A172 (cell line): Measurements from ENCODE around the gene OR1M1. TPM values are rescaled to one million over a fixed set of nuclear protein-coding genes. Genes with fewer than 3 reads are reported as not detected.
"Not testable (repeated sequence)": the region's sequence is repeated elsewhere in the genome, so short reads cannot be mapped to it uniquely, and the experiment has no call there.

Experiments
- DNase-seq: peaks from one replicate; pipeline ENCODE4 v3.0.0-alpha.2; 2015; ENCODE audit warnings: low spot score
- total RNA-seq: library from RNA; depleted of rRNA; stranded (reverse); fragments of >200 nt; shearing (Covaris generic); gene quantifications from 2 replicates; pipeline ENCODE4 v1.2.3, GENCODE V29; 2014; rRNA removed

The OR1M1 gene
- total RNA-seq = not detected in 2 replicates

- no peak for DNase-seq
These were observed at the start of gene OR1M1 for GRCh38 chr19:9086761-9087160. OR1M1 (plus strand) TSS chr19:9087061; CDS start chr19:9093245, 6,184 bp downstream.

GRCh38 chr19:9037400-9038062 lies 49.3 kb upstream of the OR1M1 start:
- DNase-seq = no peak

DNA sequence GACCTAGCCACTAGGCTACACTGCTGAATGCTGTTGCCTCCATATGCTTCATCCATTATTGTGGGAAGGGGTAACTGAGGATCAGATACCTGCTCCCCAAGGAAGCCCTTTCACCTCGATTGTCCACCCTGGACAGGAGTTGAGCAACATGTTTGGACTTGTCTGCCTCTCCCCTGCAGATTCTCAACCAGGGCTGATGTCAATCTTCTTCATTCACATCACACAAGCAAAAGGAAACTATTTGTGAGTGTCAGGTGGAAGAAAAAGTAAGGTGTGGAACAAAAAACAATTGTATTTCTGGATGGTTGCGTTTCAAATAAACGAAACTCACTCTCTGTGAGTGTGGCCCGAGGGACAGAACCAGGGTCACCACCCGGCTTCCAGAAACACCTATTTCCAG lies 47.1 kb upstream of the OR1M1 start:
- no peak for DNase-seq

GRCh38 chr19:9040131-9040530 lies 46.7 kb upstream of the OR1M1 start:
- DNase-seq = no peak

DNA sequence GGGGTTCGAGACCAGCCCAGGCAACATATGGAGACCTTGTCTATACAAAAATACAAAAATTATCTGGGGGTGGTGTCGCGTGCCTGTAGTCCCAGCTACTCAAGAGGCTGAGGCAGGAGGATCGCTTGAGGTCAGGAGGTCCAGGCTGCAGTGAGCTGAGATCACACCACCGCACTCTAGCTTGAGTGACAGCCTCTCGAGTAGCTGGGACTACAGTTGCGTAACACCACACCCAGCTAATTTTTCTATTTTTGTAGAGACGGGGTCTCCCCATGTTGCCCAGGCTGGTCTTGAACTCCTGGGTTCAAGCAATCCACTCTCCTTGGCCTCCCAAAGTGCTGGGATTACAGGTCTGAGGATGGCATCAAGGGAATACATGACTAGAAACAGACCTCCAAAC lies 45.8 kb upstream of the OR1M1 start:
- no peak for DNase-seq

GRCh38 chr19:9043524-9043923 lies 43.3 kb upstream of the OR1M1 start:
- DNase-seq = peak; percentile 71

DNA sequence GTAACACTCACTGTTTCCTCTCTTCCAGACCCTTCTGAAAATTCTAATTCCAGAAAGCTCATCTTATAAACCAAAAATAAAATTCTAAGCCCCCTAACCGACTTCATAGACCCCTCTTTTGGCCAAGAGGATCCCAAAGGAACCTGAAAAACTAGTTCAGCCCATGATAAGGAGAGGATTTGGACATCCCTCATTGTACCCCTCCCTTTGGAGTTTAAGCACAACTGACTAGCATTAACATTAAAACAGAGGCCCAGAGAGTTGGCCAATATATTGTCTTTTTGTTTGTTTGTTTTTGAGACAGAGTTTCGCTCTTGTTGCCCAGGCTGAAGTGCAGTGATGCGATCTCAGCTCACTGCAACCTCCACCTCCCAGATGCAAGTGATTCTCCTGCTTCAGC lies 42.4 kb upstream of the OR1M1 start:
- DNase-seq = no peak

- DNase-seq = no peak
These were observed 40.2 kb upstream of the OR1M1 start for GRCh38 chr19:9046694-9047093.

- no peak for DNase-seq
These were observed 34.0 kb upstream of the OR1M1 start for GRCh38 chr19:9052894-9053293.

DNA sequence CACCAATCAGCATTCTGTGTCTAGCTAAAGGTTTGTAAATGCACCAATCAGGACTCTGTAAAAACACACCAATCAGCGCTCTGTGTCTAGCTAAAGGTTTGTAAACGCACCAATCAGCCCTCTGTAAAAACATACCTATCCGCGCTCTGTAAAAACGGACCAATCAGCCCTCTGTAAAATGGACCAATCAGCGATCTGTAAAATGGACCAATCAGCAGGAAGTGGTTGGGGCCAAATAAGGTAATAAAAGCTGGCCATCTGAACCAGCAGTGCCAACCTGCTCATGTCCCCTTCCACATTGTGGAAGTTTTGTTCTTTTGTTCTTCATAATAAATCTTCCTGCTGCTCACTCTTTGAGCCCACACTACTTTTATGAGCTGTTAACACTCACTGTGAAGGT lies 33.2 kb upstream of the OR1M1 start:
- not testable (repeated sequence) for DNase-seq

DNA sequence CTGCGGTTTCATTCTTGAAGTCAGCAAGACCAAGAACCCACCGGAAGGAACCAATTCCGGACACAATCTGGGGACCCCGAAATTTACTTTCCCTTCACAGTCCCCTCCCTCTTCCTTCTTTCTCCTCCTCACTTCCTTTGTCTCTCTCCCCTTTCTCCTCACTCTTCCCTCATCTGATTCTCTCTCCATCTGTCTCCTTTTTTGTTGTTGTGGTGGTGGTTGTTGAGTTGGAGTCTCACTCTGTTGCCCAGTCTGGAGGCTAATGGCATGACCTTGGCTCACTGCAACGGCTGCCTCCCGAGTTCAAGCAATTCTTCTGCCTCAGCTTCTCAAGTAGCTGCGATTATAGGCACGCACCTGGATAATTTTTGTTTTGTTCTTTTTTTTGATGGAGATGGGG lies 32.7 kb upstream of the OR1M1 start:
- DNase-seq = no peak

DNA sequence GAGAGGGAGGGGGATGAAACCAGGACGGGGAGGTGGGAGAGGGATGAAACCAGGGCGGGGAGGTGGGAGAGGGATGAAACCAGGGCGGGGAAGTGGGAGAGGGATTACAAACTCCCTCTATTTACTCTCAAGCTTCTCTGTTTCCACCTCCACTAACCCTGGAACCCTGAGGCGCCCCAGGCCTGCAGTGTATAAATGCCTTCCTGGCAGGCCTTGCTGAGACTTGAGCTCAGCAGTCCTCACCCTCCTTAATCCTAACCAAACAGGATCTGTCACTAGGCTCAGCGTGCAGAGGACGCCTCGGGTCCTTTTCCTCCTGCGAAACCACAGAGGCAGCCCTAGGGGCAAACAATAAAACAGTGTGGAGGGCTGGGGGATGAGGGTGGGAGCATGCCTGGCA lies 32.1 kb upstream of the OR1M1 start:
- no peak for DNase-seq

DNA sequence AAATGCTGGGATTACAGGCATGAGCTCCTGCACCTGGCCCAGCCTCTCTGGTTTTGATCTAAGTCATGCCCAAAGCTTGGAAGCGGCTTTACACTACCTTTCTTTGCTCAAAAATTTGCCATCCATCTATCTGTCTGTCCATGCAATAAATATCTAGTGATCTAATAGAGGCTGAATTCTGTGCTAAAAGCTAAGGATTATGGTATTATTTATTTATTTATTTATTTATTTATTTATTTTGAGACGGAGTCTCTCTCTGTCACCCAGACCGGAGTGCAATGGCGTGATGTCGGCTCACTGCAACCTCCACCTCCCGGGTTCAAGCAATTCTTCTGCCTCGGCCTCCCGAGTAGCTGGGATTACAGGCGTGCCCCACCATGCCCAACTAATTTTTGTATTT lies 30.7 kb upstream of the OR1M1 start:
- not testable (repeated sequence) for DNase-seq

DNA sequence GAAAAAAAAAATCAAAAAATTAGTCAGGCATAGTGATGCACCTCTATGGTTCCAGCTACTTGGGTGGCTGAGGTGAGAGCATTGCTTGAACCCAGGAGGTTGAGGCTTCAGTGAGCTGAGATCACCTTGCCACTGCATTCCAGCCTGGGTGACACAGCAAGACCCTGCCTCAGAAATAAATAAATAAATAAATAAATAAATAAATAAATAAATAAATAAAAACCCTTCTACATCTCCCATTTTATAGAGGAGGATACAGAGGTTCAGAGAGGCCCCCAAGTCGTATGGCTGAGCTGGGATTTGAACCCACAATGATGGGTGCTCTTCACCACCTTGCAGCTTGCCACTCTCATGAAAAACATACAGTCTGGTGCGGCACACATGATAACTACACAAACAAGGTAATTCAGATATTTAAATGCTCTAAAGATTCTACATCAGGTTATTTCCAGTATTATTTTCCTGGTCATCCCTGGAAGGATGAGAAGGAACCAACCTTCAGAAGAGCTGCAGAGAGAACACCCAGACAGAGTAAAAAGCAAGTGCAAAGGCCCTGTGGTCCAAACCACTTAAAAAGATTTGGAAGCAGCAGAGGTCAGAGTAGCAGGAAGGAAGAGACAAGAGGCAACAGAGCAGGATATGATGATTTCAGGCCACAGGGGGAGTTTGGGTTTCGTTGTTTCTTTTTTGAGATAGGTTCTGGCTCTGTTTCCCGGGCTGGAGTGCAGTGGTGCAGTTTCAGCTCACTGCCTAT lies 29.2 kb upstream of the OR1M1 start:
- no peak for DNase-seq

DNA sequence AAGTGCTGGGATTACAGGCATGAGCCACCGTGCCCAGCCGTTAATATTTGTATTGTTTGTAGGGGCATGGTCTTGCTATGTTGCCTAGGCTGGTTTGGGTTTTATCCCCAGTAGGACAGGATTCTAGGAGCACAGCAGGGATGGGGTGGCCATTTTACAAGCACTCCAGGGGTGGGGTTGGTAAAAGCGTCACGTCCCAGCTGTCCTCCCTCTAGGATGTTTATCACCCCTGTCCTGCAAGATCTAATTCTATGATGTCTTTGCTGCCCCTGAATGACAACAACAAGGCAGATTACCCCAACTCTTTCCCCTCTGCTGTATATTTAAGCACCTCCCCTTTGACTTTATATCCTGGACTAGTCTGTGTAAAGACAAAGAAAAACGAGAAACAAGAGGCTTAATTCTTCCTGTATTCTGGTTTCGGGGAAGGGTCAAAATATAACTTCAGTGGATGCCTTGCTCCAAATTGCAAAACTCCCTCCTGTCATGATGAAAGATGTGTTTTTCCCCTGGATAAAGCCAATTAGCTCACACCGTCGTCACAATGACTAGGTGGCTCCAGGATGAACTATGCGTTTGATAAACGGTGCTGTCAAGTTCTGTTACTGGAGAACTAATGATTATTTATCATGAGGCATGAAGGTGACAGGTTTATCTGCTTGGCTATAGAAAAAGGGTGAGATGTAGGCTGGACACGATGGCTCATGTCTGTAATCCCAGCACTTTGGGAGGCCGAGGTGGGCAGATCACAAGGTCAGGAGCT lies 27.8 kb upstream of the OR1M1 start:
- DNase-seq = peak; percentile 91

- no peak for DNase-seq
These were observed 26.1 kb upstream of the OR1M1 start for GRCh38 chr19:9060564-9061340.

DNA sequence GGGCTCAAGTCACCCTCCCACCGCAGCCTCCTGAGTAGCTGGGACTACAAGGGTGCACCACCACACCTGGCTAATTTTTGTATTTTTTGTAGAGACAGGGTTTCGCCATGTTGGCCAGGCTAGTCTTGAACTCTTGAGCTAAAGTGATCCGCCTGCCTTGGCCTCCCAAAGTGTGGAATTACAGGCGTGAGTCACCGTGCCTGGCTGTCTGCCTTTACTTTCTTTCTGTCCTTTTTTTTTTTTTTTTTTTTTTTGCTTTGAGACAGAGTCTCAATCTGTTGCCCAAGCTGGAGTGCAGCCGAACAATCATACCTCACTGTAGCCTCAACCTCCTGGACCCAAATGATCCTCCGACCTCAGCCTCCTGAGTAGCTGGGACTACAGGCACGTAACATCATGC lies 25.0 kb upstream of the OR1M1 start:
- DNase-seq = peak; percentile 27

- DNase-seq = no peak
These were observed 21.3 kb upstream of the OR1M1 start for GRCh38 chr19:9065457-9066014.

- peak; percentile 60 for DNase-seq
These were observed 16.8 kb upstream of the OR1M1 start for GRCh38 chr19:9070066-9070465.

GRCh38 chr19:9071720-9072119 lies 15.1 kb upstream of the OR1M1 start:
- DNase-seq = not testable (repeated sequence)

- no peak for DNase-seq
These were observed 13.1 kb upstream of the OR1M1 start for GRCh38 chr19:9073806-9074205.
